Measurements from ENCODE around the gene ARHGEF18.

ARHGEF18 gene

DNA sequence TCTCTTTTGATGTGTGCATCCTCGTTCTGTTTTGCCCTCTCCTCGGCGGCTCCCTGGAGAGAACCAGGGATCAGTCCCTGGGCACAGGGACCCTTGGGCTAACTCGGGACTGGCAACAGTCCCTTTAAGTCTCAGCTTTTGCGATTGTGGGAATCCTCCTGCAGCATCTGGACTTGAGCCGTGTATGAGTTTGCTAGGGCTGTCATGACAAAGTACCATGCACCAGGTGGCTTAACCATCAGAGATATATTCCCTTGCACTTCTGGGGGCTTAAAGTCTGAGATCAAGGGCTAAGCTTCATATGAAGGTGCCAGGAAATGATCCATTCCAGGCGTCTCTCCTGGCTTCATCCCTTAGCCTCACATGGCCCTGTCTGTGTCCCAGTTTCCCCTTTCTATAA lies 34.5 kb downstream of the ARHGEF18 start:
- no peak for DNase-seq

DNA sequence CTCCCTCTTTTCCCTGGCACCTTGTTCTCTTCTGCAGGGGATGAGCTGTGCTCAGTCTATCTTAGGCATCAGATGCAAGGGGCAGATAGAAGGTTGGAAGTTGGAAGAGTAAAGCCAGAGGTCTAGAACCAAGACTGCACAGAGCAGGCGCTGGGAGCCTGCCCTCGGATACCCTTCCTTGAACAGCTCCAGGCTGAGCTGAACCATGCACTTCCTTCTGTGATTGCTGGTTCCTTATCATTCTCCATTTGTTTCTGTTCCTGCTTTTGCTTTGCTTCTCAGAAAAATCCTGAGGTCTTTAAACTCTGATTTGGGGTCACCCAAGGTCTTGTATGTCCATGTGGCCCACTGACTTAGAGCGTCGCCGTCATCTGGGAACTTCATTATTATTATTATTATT lies 36.3 kb downstream of the ARHGEF18 start:
- no peak for DNase-seq

DNA sequence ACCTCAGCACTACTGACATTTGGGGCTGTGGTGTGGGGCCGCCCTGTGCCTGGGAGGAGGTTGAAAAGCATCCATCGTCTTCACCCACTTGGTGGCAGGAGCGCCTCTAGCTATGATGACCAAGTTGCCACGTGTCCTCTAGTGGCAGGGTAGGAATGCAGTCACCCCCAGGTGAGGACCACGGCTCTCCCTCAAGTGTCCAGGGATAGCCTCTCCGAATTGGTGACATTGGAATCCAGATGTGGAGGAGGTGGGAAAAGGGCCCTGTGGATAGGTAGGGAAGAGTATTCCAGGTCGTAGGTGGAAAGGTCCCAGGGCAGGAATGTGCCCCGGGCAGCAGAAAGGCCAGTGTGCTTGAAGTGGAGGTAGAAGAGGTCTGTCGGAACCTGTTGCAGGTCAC lies 37.6 kb downstream of the ARHGEF18 start:
- no peak for DNase-seq

- DNase-seq, result no peak
These were observed 38.0 kb downstream of the ARHGEF18 start for GRCh38 chr19:7386769-7387168.

- no peak for DNase-seq
These were observed 42.5 kb downstream of the ARHGEF18 start for GRCh38 chr19:7391218-7391670.

GRCh38 chr19:7393459-7393858 lies 44.7 kb downstream of the ARHGEF18 start:
- DNase-seq, result no peak

GRCh38 chr19:7393939-7394730 lies 45.4 kb downstream of the ARHGEF18 start:
- no peak for DNase-seq

DNA sequence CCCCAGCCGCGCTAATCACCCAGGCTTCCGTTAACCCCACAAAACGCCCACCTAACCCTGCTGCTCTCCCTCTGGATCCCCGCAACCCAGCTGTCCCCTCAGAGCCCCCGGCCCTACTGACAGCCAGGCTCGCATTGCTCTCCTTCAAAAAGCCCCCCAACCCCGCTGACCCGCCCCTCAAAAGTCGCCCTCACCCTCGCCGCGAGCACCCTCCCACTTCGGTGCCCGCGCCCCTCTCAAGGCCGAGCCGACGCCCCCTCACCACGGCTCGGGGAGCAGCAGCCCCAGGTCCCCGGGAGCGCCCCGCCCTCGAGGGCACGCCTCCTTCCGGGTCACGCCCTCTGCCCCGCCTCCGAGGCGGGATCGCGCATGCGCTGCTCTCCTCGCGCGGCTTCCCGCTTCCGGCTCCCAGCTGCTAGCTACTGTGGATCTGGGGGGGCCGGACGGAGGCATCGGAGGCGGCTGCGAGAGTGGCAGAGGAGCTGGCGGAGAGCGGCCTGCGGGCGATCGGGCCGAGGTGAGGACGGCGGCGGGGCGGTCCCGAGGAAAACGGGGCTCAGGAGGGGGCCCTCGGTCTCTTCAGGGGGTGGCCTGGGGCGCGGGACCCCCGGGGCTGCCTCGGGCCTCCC lies 46.1 kb downstream of the ARHGEF18 start:
- peak; percentile 53 to 96 (median 88) for DNase-seq

DNA sequence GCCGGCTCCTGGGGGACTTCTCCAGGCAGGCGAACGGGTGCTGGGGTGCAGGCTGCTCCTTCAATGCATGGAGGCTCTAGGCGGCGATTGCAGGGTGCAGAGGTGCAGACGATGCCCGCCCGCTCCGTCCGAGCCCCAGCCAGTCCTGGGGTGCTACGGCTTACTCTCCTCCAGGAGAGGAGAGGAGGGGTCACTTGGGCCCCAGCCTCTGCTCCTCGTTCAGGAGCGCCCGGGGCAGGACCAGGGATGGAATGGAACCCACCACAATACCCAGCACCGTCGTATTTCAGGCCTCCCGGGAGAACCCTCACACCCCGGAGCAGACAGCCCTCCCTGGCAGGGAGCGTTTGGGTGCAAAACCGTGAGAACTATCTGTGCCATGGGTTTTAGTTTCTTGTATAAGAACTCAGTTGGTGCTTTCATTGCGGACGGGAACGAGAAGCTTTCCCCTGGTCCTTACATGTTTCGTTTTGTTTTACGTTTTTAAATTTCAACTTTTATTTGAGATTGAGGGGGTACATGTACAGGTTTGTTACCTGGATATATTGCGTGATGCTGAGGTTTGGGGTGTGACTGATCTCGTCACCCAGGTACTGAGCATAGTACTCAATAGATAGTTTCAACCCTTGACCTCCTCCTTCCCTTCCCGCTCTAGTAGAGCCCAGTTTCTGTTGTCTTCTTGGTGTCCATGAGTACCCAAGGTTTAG lies 46.8 kb downstream of the ARHGEF18 start:
- peak in 3 of 56 donors; percentile 35 to 54 (median 44) for DNase-seq

GRCh38 chr19:7397687-7398086 lies 49.0 kb downstream of the ARHGEF18 start:
- DNase-seq, result no peak
